SK-N-SH (cell line): ENCODE measurements around the gene CRYBA2.

Experiments used
- JUND ChIP-seq: IDR thresholded peaks from 2 replicates; pipeline ENCODE4 v1.4.0; 2012
- TEAD4 ChIP-seq: IDR thresholded peaks from 2 replicates; pipeline ENCODE4 v1.4.0; 2012; ENCODE audit warnings: mild to moderate bottlenecking, borderline replicate concordance; ENCODE audit not compliant: insufficient read depth
- YY1 ChIP-seq: IDR thresholded peaks from 2 replicates; pipeline ENCODE4 v1.4.0; 2012; ENCODE audit warnings: low read depth, mild to moderate bottlenecking
- TF ChIP-seq, protein P1 (sequence below): fragments of 200-600 bp; sonication (generic); IDR thresholded peaks from 2 replicates; pipeline ENCODE4 v1.6.1; 2017; ENCODE audit warnings: antibody characterized with exemption, mild to moderate bottlenecking, moderate library complexity

DNA sequence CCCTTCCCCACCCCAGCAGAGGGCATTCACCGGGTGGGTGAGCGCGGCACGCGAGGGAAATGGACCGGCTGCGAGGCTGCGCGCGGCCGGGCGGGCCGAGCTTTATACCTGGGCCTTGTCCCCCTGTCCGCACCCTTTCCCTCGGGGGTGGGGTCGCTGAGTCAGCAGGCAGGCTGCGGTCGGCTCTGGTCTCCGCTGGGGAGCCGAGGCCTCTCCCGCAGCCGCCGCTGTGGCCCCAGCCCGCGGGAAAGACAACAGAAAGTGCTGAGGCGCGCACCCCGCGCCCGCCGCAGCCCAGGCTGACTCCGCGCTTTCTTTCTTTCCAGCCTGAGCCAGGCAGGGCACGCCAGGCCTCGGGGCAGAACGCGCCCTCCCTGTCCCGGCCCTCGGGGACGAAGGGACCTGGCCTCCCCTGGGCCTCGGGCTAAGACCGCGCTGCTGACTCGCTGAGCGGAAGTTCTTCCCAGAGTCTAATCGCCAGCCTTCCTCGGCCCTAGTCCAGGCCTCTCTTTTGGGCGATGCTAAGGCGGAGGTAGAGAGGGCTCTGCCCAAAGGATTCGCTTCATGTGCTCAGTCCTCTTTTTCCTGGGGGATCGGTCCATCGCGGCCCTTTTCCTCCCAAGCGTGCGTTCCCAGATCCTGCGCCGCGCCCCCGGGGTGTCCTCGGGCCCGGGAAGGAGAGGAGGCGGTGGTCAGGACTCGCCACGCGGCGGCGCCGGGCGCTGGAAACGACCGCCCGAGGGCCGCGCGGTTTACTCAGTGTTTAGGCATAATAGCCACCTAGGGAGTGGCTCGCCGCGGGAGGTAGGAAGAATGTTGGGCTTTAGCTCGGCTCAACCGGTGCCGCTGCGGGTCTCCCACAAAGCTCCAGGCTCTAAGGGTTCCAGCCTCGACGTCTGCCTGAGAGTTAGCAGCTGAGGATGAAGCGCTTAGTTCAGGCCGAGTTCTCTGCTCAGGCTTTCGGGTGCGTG, at the start of gene CRYBA2:
- no peak for TF ChIP-seq TEAD4
- TF ChIP-seq, protein P1, sequence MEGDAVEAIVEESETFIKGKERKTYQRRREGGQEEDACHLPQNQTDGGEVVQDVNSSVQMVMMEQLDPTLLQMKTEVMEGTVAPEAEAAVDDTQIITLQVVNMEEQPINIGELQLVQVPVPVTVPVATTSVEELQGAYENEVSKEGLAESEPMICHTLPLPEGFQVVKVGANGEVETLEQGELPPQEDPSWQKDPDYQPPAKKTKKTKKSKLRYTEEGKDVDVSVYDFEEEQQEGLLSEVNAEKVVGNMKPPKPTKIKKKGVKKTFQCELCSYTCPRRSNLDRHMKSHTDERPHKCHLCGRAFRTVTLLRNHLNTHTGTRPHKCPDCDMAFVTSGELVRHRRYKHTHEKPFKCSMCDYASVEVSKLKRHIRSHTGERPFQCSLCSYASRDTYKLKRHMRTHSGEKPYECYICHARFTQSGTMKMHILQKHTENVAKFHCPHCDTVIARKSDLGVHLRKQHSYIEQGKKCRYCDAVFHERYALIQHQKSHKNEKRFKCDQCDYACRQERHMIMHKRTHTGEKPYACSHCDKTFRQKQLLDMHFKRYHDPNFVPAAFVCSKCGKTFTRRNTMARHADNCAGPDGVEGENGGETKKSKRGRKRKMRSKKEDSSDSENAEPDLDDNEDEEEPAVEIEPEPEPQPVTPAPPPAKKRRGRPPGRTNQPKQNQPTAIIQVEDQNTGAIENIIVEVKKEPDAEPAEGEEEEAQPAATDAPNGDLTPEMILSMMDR: no peak
- no peak for TF ChIP-seq JUND
- TF ChIP-seq YY1: no peak
